ENCODE measurements around the gene LGR5. TPM values are rescaled to one million over a fixed set of nuclear protein-coding genes. Genes with fewer than 3 reads are reported as not detected.

The LGR5 gene
- total RNA-seq, 4 donors from 2014 or later = 0.11 to 0.71 (median 0.34) TPM

GRCh38 chr12:71607494-71608330 lies 168.1 kb downstream of the LGR5 start:
- no peaks in the 10 kb centered on the region for H3K4me1 ChIP-seq
- intact Hi-C loops (cut with DNase I) = no loop called here
- no peaks in the 10 kb centered on the region for H3K27me3 ChIP-seq
- H3K9me3 ChIP-seq = no peaks in the 10 kb centered on the region
- H3K4me3 ChIP-seq (replicated peaks in 1 of 3) = no peak overlapping the region
- DNase-seq = no peak
- H3K27ac ChIP-seq = no peak overlapping the region
- 95 to 96% methylated on average over 4 of the region's 4 CpGs for WGBS, 2 donors
- TF ChIP-seq CTCF (IDR thresholded peaks at IDR 0.05) = no peak
- TF ChIP-seq POLR2A (IDR thresholded peaks at IDR 0.05) = no peak
- peaks cover 34 to 50% of the 10 kb centered on the region in 2 donors for H3K36me3 ChIP-seq

GRCh38 chr12:71610031-71610795 lies 170.6 kb downstream of the LGR5 start:
- DNase-seq = no peak
- Histone ChIP-seq H3K4me1 (no peaks in the 10 kb centered on the region), H3K4me3 (replicated peaks in 1 of 3) (no peak overlapping the region), H3K36me3 (peaks cover 42 to 69% of the 10 kb centered on the region in 2 donors), H3K27ac (no peak overlapping the region), H3K27me3 (no peaks in the 10 kb centered on the region), H3K9me3 (no peaks in the 10 kb centered on the region)
- no peak for TF ChIP-seq POLR2A (IDR thresholded peaks at IDR 0.05)
- no peak for TF ChIP-seq CTCF (IDR thresholded peaks at IDR 0.05)
- intact Hi-C loops (cut with DNase I) = no loop called here
- WGBS, 2 donors = 82% methylated on average over 6 of the region's 6 CpGs

- Histone ChIP-seq H3K4me3 (replicated peaks in 1 of 3) (no peak overlapping the region), H3K36me3 (peaks cover 55 to 57% of the 10 kb centered on the region in 2 donors), H3K4me1 (no peaks in the 10 kb centered on the region), H3K9me3 (no peaks in the 10 kb centered on the region), H3K27ac (no peak overlapping the region), H3K27me3 (no peaks in the 10 kb centered on the region)
- TF ChIP-seq CTCF (IDR thresholded peaks at IDR 0.05) (no peak), POLR2A (IDR thresholded peaks at IDR 0.05) (no peak)
- intact Hi-C loops (cut with DNase I) = no loop called here
- no peak for DNase-seq
- 95 to 100% methylated on average over 1 of the region's 1 CpG for WGBS, 2 donors
These were observed 182.3 kb downstream of the LGR5 start for GRCh38 chr12:71621938-71622337.

- WGBS, 2 donors = 85 to 94% methylated on average over 2 of the region's 2 CpGs
- Histone ChIP-seq H3K4me3 (replicated peaks in 1 of 3) (no peak overlapping the region), H3K4me1 (no peaks in the 10 kb centered on the region), H3K27ac (no peak overlapping the region), H3K36me3 (peaks cover 64 to 72% of the 10 kb centered on the region in 2 donors), H3K27me3 (no peaks in the 10 kb centered on the region), H3K9me3 (no peaks in the 10 kb centered on the region)
- TF ChIP-seq CTCF (IDR thresholded peaks at IDR 0.05) (no peak), POLR2A (IDR thresholded peaks at IDR 0.05) (no peak)
- intact Hi-C loops (cut with DNase I) = no loop called here
- no peak for DNase-seq
These were observed 185.9 kb downstream of the LGR5 start for GRCh38 chr12:71625476-71625875.

- no peak overlapping the region for H3K4me3 ChIP-seq (replicated peaks in 1 of 3)
- no peak for DNase-seq
- H3K36me3 ChIP-seq = peaks cover 63 to 74% of the 10 kb centered on the region in 2 donors
- no peaks in the 10 kb centered on the region for H3K4me1 ChIP-seq
- intact Hi-C loops (cut with DNase I) = no loop called here
- H3K9me3 ChIP-seq = no peaks in the 10 kb centered on the region
- TF ChIP-seq POLR2A (IDR thresholded peaks at IDR 0.05) (no peak), CTCF (IDR thresholded peaks at IDR 0.05) (no peak)
- no peaks in the 10 kb centered on the region for H3K27me3 ChIP-seq
- no peak overlapping the region for H3K27ac ChIP-seq
- WGBS, 2 donors = 76% methylated on average over 5 of the region's 5 CpGs
These were observed 186.5 kb downstream of the LGR5 start for GRCh38 chr12:71626098-71626497.

Measured in thyroid gland (tissue), 4 donors.